GM10847 (cell line): ENCODE data around the gene DHX36.

Experiments
- POLR2A ChIP-seq: IDR thresholded peaks from 2 replicates; pipeline ENCODE4 v1.6.1; 2011; ENCODE audit not compliant: insufficient read length; ENCODE audit errors: extremely low read depth

The DHX36 gene

GRCh38 chr3:154247806-154248415, 76.4 kb downstream of the DHX36 start:
- no peak for TF ChIP-seq POLR2A

DNA sequence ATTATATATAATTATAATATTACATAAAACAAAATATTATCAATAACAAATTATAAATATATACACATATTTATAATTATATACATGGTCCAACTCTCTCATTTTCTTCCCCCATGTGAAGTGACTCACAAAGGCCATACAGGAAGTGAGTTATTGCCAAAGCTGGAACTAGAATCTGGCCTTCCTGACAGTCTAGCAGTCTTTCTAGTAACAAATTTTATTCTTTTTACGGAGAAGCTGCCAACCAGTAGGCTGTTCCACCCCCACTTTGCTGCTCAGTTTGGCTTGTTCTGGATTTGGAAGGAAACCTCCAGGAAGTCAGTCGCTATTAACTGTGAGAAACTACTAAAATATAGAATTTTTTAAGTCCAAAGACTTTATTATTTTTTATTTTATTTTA, 79.6 kb downstream of the DHX36 start:
- no peak for TF ChIP-seq POLR2A

DNA sequence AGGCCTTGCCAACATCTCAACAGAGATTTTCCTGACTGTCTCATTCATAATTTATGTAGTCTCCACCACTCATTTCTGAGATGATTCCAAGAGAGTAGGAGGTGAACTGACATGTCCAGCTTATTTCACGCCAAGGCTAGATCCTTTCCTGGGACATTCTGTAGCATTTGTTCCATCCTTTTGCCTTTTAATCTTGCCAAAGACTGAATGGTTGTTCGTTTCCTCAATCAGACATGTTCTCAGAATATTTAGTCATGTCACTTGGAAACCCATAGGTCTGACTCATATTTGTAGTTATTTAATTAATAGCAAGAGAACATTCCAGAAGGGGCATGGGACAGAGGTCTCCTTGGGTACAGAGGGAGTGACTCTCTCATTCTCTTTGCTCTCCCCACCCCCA, 80.9 kb downstream of the DHX36 start:
- no peak for TF ChIP-seq POLR2A

DNA sequence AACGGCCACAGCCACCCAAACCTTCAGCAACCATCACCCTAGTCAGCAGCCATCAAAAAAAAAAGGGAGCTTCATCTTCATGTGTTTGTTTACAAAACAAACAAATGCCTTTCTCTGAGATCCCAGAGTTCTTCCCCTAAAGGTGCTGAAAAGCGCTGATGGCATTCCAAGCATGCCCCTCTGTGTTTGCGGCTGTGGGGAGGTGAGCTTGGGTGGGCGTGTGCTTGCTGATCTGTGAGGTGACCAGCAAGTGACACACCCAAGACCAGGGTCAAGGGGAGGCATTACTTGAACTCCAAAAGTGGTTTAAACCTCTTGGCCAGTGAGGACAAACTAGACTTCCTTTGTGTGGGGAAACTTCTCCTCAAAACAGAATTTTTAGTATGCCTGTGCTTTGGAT, 81.5 kb downstream of the DHX36 start:
- TF ChIP-seq POLR2A = no peak

GRCh38 chr3:154241496-154241895, 82.8 kb downstream of the DHX36 start:
- no peak for TF ChIP-seq POLR2A

- no peak for TF ChIP-seq POLR2A
Measured at GRCh38 chr3:154240235-154240634, 84.1 kb downstream of the DHX36 start.

- no peak for TF ChIP-seq POLR2A
Measured at GRCh38 chr3:154236331-154236730, 88.0 kb downstream of the DHX36 start.

- no peak for TF ChIP-seq POLR2A
Measured at GRCh38 chr3:154235330-154235729, 89.0 kb downstream of the DHX36 start.

DNA sequence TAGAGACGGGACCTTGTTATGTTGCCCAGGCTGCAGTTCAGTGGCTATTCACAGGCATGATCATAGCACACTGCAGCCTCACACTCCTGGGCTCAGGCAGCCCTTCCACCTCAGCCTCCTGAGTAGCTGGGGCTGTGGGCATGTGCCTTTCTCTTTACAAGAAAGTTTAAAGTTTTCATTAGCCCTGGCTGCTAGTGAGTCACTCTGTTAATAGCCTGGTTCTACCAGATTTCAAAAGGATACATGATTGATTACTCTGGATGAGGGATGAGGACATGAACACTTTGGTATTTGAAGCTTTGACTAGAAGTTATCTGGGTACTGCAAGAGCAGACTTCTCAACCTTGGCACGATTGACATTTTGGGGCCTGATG, 95.1 kb downstream of the DHX36 start:
- TF ChIP-seq POLR2A = no peak

- TF ChIP-seq POLR2A = no peak
Measured at GRCh38 chr3:154228561-154229216, 95.6 kb downstream of the DHX36 start.

GRCh38 chr3:154227531-154227930, 96.8 kb downstream of the DHX36 start:
- TF ChIP-seq POLR2A = no peak

- TF ChIP-seq POLR2A = no peak
Measured at GRCh38 chr3:154225536-154225935, 98.8 kb downstream of the DHX36 start.

DNA sequence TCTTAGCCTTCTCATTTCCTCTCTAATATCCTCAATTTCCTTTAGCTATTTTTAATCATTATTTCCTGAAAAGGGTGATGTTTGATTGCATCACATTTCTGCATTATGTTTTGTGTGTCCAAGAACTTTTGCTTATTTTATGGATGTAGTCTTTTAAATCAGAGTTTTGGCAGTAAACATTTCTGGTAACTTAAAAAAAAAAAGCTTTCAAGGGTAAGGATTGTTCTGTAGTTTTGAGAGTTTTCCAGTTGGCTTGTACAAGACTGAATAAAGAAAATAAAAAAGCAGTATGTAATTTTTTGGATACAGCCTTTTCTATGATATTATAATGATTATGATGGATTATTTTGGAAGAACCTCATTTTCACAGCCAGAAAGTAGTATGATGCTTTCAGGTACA, 99.4 kb downstream of the DHX36 start:
- TF ChIP-seq POLR2A = no peak

DNA sequence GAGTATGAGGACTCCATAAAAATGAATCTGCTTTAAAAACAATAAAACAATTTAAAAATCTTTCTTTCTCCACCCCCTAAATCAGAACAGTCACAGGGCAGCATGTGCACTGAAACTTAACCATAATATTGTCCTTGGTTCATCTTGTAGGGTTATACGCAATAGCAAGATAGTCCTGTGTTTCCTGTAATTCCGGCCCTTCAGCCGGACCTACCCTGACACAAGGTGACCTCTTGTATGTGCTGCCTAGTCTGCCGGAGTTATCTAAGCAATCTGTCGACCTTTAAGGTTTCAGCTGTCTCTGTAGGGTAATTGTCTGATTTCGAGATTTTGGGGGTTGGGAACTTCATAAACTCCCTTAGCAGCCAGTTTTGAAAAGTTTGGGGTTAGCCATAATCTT, 99.9 kb downstream of the DHX36 start:
- no peak for TF ChIP-seq POLR2A

DNA sequence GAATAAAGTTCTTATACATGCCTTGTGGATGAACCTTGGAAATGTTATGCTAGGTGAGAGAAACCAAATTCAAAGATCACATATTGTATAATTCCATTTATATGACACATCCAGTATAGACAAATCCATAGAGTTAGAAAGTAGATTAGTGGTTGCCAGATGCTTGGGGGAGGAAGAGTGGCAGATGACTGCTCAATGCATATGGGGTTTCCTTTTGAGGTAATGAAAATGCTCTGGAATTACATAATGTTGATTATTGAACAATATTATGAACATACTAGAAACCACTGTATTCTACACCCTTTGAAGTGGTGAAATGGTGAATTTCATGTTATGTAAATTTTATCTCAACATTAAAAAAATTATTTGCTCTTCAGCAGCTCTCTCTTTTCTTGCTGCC, 100.8 kb downstream of the DHX36 start:
- no peak for TF ChIP-seq POLR2A
